ENCODE data around the gene MYORG. TPM values are rescaled to one million over a fixed set of nuclear protein-coding genes. Genes with fewer than 3 reads are reported as not detected.
"Not testable (repeated sequence)": the region's sequence is repeated elsewhere in the genome, so short reads cannot be mapped to it uniquely, and the experiment has no call there.

The MYORG gene
- total RNA-seq, 2 experiments from 2014 or later, result 2.7 to 2.8 TPM

DNA sequence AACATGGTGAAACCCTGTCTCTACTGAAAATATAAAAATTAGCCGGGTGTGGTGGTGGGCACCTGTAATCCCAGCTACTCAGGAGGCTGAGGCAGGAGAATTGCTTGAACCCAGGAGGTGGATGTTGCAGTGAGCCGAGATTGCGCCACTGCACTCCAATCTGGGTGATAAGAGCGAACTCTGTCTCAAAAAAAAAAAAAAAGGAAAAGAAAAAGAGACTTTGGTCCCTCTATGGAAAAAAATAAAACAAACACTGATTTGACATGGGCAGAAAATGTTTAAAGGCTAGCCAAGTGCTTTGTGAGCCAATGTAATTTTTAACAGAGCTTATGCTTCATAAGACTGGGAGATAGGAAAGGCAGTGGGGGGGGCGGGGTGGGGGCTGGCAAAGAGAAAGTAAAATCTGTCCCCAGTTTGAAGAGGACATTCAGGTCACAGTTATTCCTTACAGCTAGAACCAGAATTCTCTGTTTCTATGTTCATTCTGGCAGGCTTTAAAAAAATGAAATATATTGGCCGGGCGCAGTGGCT lies 24.5 kb downstream of the MYORG start:
- H3K27ac Mint-ChIP-seq, H3K27me3 Mint-ChIP-seq, DNase-seq, H3K9me3 Mint-ChIP-seq, H3K4me3 Mint-ChIP-seq, POLR2A ChIA-PET, H3K4me1 Mint-ChIP-seq: not testable (repeated sequence)
- CTCF ChIA-PET, result interaction anchor here (0.7 to 1.1 kb wide), 2 partner anchors 32 to 686 kb away, joined by 3 to 4 read pairs; no protein-coding TSS in a partner anchor
- H3K36me3 Mint-ChIP-seq (ENCODE audit: low read depth), result peaks cover 21% of the 10 kb centered on the region

GRCh38 chr9:34349324-34349723 lies 27.4 kb downstream of the MYORG start:
- ChIA-PET POLR2A (no interaction called here), CTCF (interaction anchor here (0.6 to 2.2 kb wide), 4 partner anchors 13 to 71 kb away, joined by 3 to 5 read pairs (median 4); no protein-coding TSS in a partner anchor)

DNA sequence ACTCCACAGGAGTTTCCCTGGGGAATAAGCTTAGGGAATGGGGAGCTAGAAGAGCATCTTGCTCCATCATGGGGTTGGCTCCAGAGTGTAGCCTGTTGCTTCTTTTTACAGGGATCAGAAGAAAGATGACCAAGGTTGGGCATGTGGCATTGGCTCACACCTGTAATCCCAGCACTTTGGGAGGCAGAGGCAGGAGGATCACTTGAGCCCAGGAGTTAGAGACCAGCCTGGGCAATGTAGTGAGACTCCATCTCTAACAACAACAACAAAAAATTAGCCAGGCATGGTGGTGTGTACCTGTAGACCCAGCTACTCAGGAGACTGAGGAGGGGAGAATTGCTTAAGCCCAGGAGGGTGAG lies 28.9 kb downstream of the MYORG start:
- POLR2A ChIA-PET, result no interaction called here
- DNase-seq, result no peak
- H3K4me1 Mint-ChIP-seq, result no peaks in the 10 kb centered on the region
- CTCF ChIA-PET, result interaction anchor here (0.6 to 1.5 kb wide), 4 partner anchors 13 to 556 kb away, joined by 3 to 4 read pairs (median 4); no protein-coding TSS in a partner anchor
- H3K27ac Mint-ChIP-seq, result no peak overlapping the region
- H3K4me3 Mint-ChIP-seq, result no peak overlapping the region
- peaks cover 22% of the 10 kb centered on the region for H3K36me3 Mint-ChIP-seq (ENCODE audit: low read depth)
- no peaks in the 10 kb centered on the region for H3K27me3 Mint-ChIP-seq
- H3K9me3 Mint-ChIP-seq, result no peaks in the 10 kb centered on the region

More at GRCh38 chr9:34349324-34349723, 27.4 kb downstream of the MYORG start:
- DNase-seq, result no peak
- Mint-ChIP-seq H3K36me3 (ENCODE audit: low read depth) (peaks cover 12% of the 10 kb centered on the region), H3K4me1 (no peaks in the 10 kb centered on the region), H3K27me3 (no peaks in the 10 kb centered on the region), H3K4me3 (no peak overlapping the region), H3K27ac (no peak overlapping the region), H3K9me3 (no peaks in the 10 kb centered on the region)

DNA sequence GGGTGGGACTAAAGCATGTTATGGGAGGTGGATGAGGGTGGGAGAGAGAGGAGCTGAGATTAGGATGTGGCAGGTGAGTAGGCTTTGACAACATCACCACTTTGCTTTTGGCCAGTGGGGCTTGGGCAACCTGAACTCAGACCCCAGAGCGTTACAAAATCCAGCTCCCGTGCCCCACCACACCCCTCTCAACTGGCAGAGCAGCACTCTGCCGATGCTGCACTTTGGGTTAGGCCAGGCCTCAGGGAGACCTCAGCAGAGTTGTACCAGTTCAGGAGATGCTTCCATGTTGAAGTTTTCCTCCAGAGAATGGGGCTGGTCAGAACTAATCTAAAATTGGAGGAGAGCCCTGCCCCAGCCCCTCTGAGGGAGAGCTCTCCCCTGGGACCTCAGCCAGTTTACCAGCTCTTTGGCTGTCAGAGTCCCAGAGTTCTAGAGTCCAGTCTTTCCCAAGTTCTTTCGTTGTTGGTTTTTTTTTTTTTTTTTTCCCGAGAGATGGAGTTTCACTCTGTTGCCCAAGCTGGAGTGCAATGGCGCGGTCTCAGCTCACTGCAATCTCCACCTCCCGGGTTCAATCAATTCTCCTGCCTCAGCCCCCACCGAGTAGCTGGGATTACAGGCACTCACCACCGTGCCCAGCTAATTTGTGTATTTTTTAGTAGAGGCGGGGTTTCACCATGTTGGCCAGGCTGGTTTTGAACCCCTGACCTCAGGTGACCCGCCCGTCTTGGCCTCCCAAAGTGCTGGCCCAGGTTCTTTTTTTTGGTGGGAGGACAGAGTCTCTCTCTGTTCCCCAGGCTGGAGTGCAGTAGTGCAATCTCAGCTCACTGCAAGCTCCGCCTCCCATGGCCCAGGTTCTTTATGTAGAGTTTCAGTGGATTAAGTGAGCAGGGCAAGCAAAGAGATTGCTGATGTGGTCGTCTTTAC lies 29.6 kb downstream of the MYORG start:
- Mint-ChIP-seq H3K9me3 (no peaks in the 10 kb centered on the region), H3K4me3 (no peak overlapping the region), H3K27ac (no peak overlapping the region), H3K4me1 (no peaks in the 10 kb centered on the region), H3K36me3 (ENCODE audit: low read depth) (peaks cover 26% of the 10 kb centered on the region), H3K27me3 (no peaks in the 10 kb centered on the region)
- CTCF ChIA-PET, result interaction anchor here (0.6 to 1.5 kb wide), 7 partner anchors 9 to 556 kb away, joined by 3 to 4 read pairs (median 3); no protein-coding TSS in a partner anchor
- POLR2A ChIA-PET, result no interaction called here
- DNase-seq, result no peak

- H3K4me1 Mint-ChIP-seq, result no peaks in the 10 kb centered on the region
- H3K9me3 Mint-ChIP-seq, result no peaks in the 10 kb centered on the region
- no peak overlapping the region for H3K4me3 Mint-ChIP-seq
- no peak for DNase-seq
- no peak overlapping the region for H3K27ac Mint-ChIP-seq
- ChIA-PET CTCF (interaction anchor here (0.8 to 1.1 kb wide), 4 partner anchors 9 to 117 kb away, joined by 3 read pairs; partner anchors contain the start of gene MYORG), POLR2A (no interaction called here)
- no peaks in the 10 kb centered on the region for H3K27me3 Mint-ChIP-seq
- peaks cover 30% of the 10 kb centered on the region for H3K36me3 Mint-ChIP-seq (ENCODE audit: low read depth)
Observed at GRCh38 chr9:34343605-34344004, 33.1 kb downstream of the MYORG start.

GRCh38 chr9:34343090-34343489 lies 33.6 kb downstream of the MYORG start:
- ChIA-PET CTCF (interaction anchor here (0.8 kb wide), 1 partner anchor 118 kb away, joined by 3 read pairs; no protein-coding TSS in a partner anchor), POLR2A (no interaction called here)

GRCh38 chr9:34341659-34342295 lies 34.9 kb downstream of the MYORG start:
- H3K4me1 Mint-ChIP-seq, result no peaks in the 10 kb centered on the region
- ChIA-PET CTCF (interaction anchor here (1.2 kb wide), 1 partner anchor 10 kb away, joined by 4 read pairs; no protein-coding TSS in a partner anchor), POLR2A (no interaction called here)
- no peak for DNase-seq
- H3K27ac Mint-ChIP-seq, result no peak overlapping the region
- H3K36me3 Mint-ChIP-seq (ENCODE audit: low read depth), result peaks cover 34% of the 10 kb centered on the region
- H3K9me3 Mint-ChIP-seq, result no peaks in the 10 kb centered on the region
- no peak overlapping the region for H3K4me3 Mint-ChIP-seq
- no peaks in the 10 kb centered on the region for H3K27me3 Mint-ChIP-seq

More at GRCh38 chr9:34343090-34343489, 33.6 kb downstream of the MYORG start:
- no peak overlapping the region for H3K27ac Mint-ChIP-seq
- no peaks in the 10 kb centered on the region for H3K4me1 Mint-ChIP-seq
- no peaks in the 10 kb centered on the region for H3K27me3 Mint-ChIP-seq
- no peaks in the 10 kb centered on the region for H3K9me3 Mint-ChIP-seq
- no peak for DNase-seq
- peaks cover 32% of the 10 kb centered on the region for H3K36me3 Mint-ChIP-seq (ENCODE audit: low read depth)
- H3K4me3 Mint-ChIP-seq, result no peak overlapping the region

- no peaks in the 10 kb centered on the region for H3K27me3 Mint-ChIP-seq
- ChIA-PET CTCF (interaction anchor here (1.4 to 2.2 kb wide), 2 partner anchors 18 to 37 kb away, joined by 3 to 5 read pairs; partner anchors contain the start of gene MYORG), POLR2A (no interaction called here)
- H3K4me3 Mint-ChIP-seq, result no peak overlapping the region
- H3K9me3 Mint-ChIP-seq, result no peaks in the 10 kb centered on the region
- peaks cover 2% of the 10 kb centered on the region for H3K4me1 Mint-ChIP-seq
- H3K27ac Mint-ChIP-seq, result no peak overlapping the region
- peaks cover 30% of the 10 kb centered on the region for H3K36me3 Mint-ChIP-seq (ENCODE audit: low read depth)
- no peak for DNase-seq
Observed at GRCh38 chr9:34338665-34339385, 37.9 kb downstream of the MYORG start.

DNA sequence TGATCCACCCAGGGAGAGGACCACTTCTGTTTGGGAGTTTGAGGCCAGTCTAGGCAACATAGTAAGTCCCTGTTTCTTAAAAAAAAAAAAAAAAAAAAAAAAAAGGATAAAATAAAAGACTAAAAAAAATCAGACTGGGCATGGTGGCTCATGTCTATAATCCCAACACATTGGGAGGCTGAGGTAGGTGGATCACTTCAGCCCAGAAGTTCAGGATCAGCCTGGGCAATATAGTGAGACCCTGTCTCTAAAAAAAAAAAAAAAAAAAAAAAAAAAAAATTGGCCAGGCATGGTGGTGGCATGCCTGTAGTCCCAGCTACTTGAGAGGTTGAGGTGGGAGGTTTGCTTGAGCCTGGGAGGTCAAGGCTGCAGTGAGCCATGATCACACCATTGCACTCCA lies 38.6 kb downstream of the MYORG start:
- H3K27ac Mint-ChIP-seq, H3K4me1 Mint-ChIP-seq, DNase-seq, H3K27me3 Mint-ChIP-seq, H3K4me3 Mint-ChIP-seq, H3K9me3 Mint-ChIP-seq: not testable (repeated sequence)
- CTCF ChIA-PET, result interaction anchor here (0.6 to 2.2 kb wide), 5 partner anchors 9 to 687 kb away, joined by 3 to 5 read pairs (median 3); partner anchors contain the start of gene MYORG
- H3K36me3 Mint-ChIP-seq (ENCODE audit: low read depth), result peaks cover 23% of the 10 kb centered on the region
- POLR2A ChIA-PET, result interaction anchor here (0.6 kb wide), 1 partner anchor 77 kb away, joined by 7 read pairs; no protein-coding TSS in a partner anchor

GRCh38 chr9:34337403-34337802 lies 39.3 kb downstream of the MYORG start:
- Mint-ChIP-seq H3K36me3 (ENCODE audit: low read depth) (peaks cover 19% of the 10 kb centered on the region), H3K4me1 (peaks cover 7% of the 10 kb centered on the region), H3K4me3 (no peak overlapping the region), H3K9me3 (no peaks in the 10 kb centered on the region), H3K27ac (no peak overlapping the region), H3K27me3 (no peaks in the 10 kb centered on the region)
- ChIA-PET POLR2A (interaction anchor here (0.6 kb wide), 1 partner anchor 77 kb away, joined by 7 read pairs; no protein-coding TSS in a partner anchor), CTCF (interaction anchor here (0.8 to 1.1 kb wide), 2 partner anchors 9 to 41 kb away, joined by 3 read pairs; no protein-coding TSS in a partner anchor)
- DNase-seq, result no peak

DNA sequence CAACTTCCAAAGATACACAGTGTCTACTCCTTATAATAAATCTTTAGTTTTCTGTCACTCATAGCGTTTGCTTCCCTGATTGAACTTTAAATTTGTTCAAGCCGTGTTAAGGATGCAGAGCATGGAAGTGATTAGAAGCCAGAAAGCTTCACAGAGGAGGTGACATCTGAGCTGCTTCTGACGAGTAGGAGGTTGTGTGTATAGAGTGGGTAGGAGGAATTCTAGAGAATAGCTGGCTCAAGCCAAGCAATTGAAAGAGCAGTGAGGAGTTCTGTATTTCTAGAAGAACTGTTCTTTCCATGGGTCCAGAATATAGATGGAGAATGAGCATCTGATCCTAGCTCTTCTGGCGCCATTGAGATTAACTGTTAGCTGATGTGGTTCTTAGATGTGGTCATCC lies 41.3 kb downstream of the MYORG start:
- peaks cover 16% of the 10 kb centered on the region for H3K36me3 Mint-ChIP-seq (ENCODE audit: low read depth)
- H3K27ac Mint-ChIP-seq, result no peak overlapping the region
- peaks cover 20% of the 10 kb centered on the region for H3K4me1 Mint-ChIP-seq
- no peak for DNase-seq
- H3K4me3 Mint-ChIP-seq, result no peak overlapping the region
- H3K27me3 Mint-ChIP-seq, result no peaks in the 10 kb centered on the region
- ChIA-PET CTCF (interaction anchor here (0.5 to 6.0 kb wide), 6 partner anchors 9 to 274 kb away, joined by 3 to 43 read pairs (median 4); no protein-coding TSS in a partner anchor), POLR2A (interaction anchor here (0.8 kb wide), 1 partner anchor 69 kb away, joined by 3 read pairs; no protein-coding TSS in a partner anchor)
- H3K9me3 Mint-ChIP-seq, result no peaks in the 10 kb centered on the region

- H3K36me3 Mint-ChIP-seq (ENCODE audit: low read depth), result peaks cover 12% of the 10 kb centered on the region
- H3K9me3 Mint-ChIP-seq, result no peaks in the 10 kb centered on the region
- no peak overlapping the region for H3K4me3 Mint-ChIP-seq
- H3K4me1 Mint-ChIP-seq, result peaks cover 23% of the 10 kb centered on the region
- H3K27me3 Mint-ChIP-seq, result no peaks in the 10 kb centered on the region
- ChIA-PET POLR2A (no interaction called here), CTCF (interaction anchor here (0.5 to 6.0 kb wide), 6 partner anchors 9 to 273 kb away, joined by 3 to 43 read pairs (median 4); no protein-coding TSS in a partner anchor)
- no peak for DNase-seq
- H3K27ac Mint-ChIP-seq, result no peak overlapping the region
Observed at GRCh38 chr9:34334916-34335315, 41.8 kb downstream of the MYORG start.
